Heart left ventricle (tissue), 13 donors: ENCODE data around the gene KDM1B.

Experiments used
- CTCF ChIP-seq, 12 donors: fragments of 200-600 bp; sonication (generic) in 4 of 12; IDR thresholded peaks; one replicate each; pipeline versions ENCODE4 v1.5.0 to v1.8.0; 2018 to 2022; ENCODE audit warnings: antibody characterized with exemption in 12 of 12, mild to moderate bottlenecking in 5 of 12
- POLR2A ChIP-seq, 2 donors: fragments of 450-650 bp; IDR thresholded peaks; one replicate each; pipeline ENCODE4 v1.6.1; 2017; ENCODE audit warnings: antibody characterized with exemption in 2 of 2, mild to moderate bottlenecking in 2 of 2, moderate library complexity in 2 of 2
- donor health status: ischemic (EF 13 %, LVEDD 7.1; RV severe dilation, severe dysfunction).
- donor health status: DM: no; HTN: yes; CAD: no.
- donor health status: DM: no; HTN: no; CAD: no.
- donor health status: ischemic (EF 25% LVEDD 6.9; RV normal size, moderate dysfunction).
- donor health status: ischemic (EF 25% LVEDD 5.7; RV mildly dilated, moderate dysfunction).
- donor health status: ischemic (EF 35%, LVEDD 5.7; RV mildly dilated, moderate dysfunction).
- donor health status: nonischemic (EF 11% LVEDD 7.7; RV severe dilation, severe dysfunction).
- donor health status: DM: yes; HTN: yes; CAD: no.
- donor health status: PGD.
- donor health status: ischemic (EF 29% LVEDD 5.4; RV normal size, mild dysfunction).
- donor health status: nonischemic (EF 23%, LVEDD 6.1; RV moderate dilation, normal function).

- TF ChIP-seq POLR2A (IDR thresholded peaks at IDR 0.05): no peak
- no peak for TF ChIP-seq CTCF (IDR thresholded peaks at IDR 0.05)
Measured at GRCh38 chr6:18151801-18152200, 3.4 kb upstream of the KDM1B start.
